ENCODE data around the gene SNX9. TPM values are rescaled to one million over a fixed set of nuclear protein-coding genes. Genes with fewer than 3 reads are reported as not detected.

Gene SNX9
- total and polyA plus RNA-seq, 2 donors (not counting 1 experiment from before 2014, with no cell fraction given) = 10.0 to 50.7 TPM

GRCh38 chr6:157982563-157983405 is 159.7 kb downstream of the SNX9 start:
- H3K27ac ChIP-seq (ENCODE audit: low read length in 2 of 2) = peak overlapping the region in 1 of 2 donors; percentile 72
- peak overlapping the region; percentile 82 for H3K9ac ChIP-seq (ENCODE audit: low read length)
- H2AFZ ChIP-seq (ENCODE audit: insufficient read depth, low read depth, low read length, poor library complexity, severe bottlenecking) = peak overlapping the region; percentile 87
- peak overlapping the region; percentile 39 to 87 (median 77) for H3K4me3 ChIP-seq (ENCODE audit: control extremely low read depth in 1 of 5, extremely low read depth in 1 of 5, insufficient read depth in 1 of 5, low read depth in 2 of 5, low read length in 4 of 5)
- ATAC-seq (ENCODE audit: low read depth) (no peak), DNase-seq (peak; percentile 34)
- peaks cover 30 to 48% of the 10 kb centered on the region in 2 donors for H3K4me1 ChIP-seq (ENCODE audit: control insufficient read depth in 2 of 2, insufficient read depth in 2 of 2, low read length in 2 of 2)
- intact Hi-C loops (cut with micrococcal nuclease) = loop anchor here (1.0 to 5.0 kb wide), 3 partner anchors 8 to 220 kb away; no protein-coding TSS in a partner anchor
- H3K79me2 ChIP-seq (ENCODE audit: control insufficient read depth, insufficient read depth, low read length) = peaks cover 30% of the 10 kb centered on the region
- no peaks in the 10 kb centered on the region for H4K20me1 ChIP-seq (ENCODE audit: control insufficient read depth, insufficient read depth, low read length, poor library complexity, severe bottlenecking)
- peaks cover 40% of the 10 kb centered on the region for H3K4me1 Mint-ChIP-seq
- no peaks in the 10 kb centered on the region for H3K27me3 Mint-ChIP-seq
- no peaks in the 10 kb centered on the region for H3K9me3 Mint-ChIP-seq (ENCODE audit: insufficient read depth)
- peak overlapping the region; percentile 93 for H3K4me3 Mint-ChIP-seq
- ChIA-PET POLR2A (interaction anchor here (0.6 kb wide), 1 partner anchor 708 kb away, joined by 3 read pairs; no protein-coding TSS in a partner anchor), CTCF (interaction anchor here (0.8 to 3.0 kb wide), 7 partner anchors 11 to 227 kb away, joined by 3 to 27 read pairs (median 3); no protein-coding TSS in a partner anchor)
- 64% methylated on average over 14 of the region's 17 CpGs for WGBS (ENCODE audit: insufficient coverage)
- TF ChIP-seq CTCF (IDR thresholded peaks at IDR 0.05) (peak; percentile 12), EZH2 (IDR thresholded peaks at IDR 0.05; ENCODE audit: borderline replicate concordance, insufficient read depth, low read depth, low read length, poor library complexity, severe bottlenecking) (no peak)
- H3K4me2 ChIP-seq (replicated peaks; ENCODE audit: low read depth, low read length, poor library complexity, severe bottlenecking) = peak overlapping the region; percentile 95
- H3K36me3 ChIP-seq (replicated peaks in 1 of 2; ENCODE audit: control extremely low read depth in 1 of 2, control insufficient read depth in 1 of 2, extremely low read depth in 1 of 2, insufficient read depth in 2 of 2, low read length in 1 of 2) = no peaks in the 10 kb centered on the region
- no peaks in the 10 kb centered on the region for H3K9me3 ChIP-seq (ENCODE audit: control extremely low read depth in 1 of 3, control insufficient read depth in 2 of 3, insufficient read depth in 1 of 3, low read length in 2 of 3)
- peak overlapping the region; percentile 85 for H3K27ac Mint-ChIP-seq
- peaks cover 0 to 1% (median 0%) of the 10 kb centered on the region in 4 experiments for H3K27me3 ChIP-seq (replicated peaks in 1 of 4; ENCODE audit: control extremely low read depth in 1 of 4, control insufficient read depth in 3 of 4, insufficient read depth in 4 of 4, low read length in 3 of 4)

Data from B cell (primary cell).